OCI-LY1 (cell line): Measurements from ENCODE around the gene AHDC1.
A peak's percentile ranks its signal among the peaks of the same experiment; 100 is the strongest.

Experiments
- H2AFZ ChIP-seq: fragments of 200-600 bp; sonication (generic), shearing (Covaris generic); 2 replicates; pipeline ENCODE4 v1.6.0; 2014; ENCODE audit warnings: antibody characterized with exemption, mild to moderate bottlenecking, low read length
- H3F3A ChIP-seq: fragments of 200-600 bp; sonication (generic), shearing (Covaris generic); 2 replicates; pipeline ENCODE4 v1.6.0; 2014; ENCODE audit warnings: mild to moderate bottlenecking, antibody characterized with exemption, low read length, moderate library complexity; ENCODE audit not compliant: insufficient read depth
- H3K27ac ChIP-seq: fragments of 200-600 bp; sonication (generic); 2 replicates; pipeline ENCODE4 v1.5.1; 2014; ENCODE audit warnings: low read length, mixed run types, mild to moderate bottlenecking, low read depth; ENCODE audit not compliant: poor library complexity, severe bottlenecking
- H3K27me3 ChIP-seq: fragments of 200-600 bp; sonication (generic); 2 replicates; pipeline ENCODE4 v1.6.0; 2014; ENCODE audit warnings: antibody characterized with exemption, mild to moderate bottlenecking, low read length, moderate library complexity; ENCODE audit not compliant: insufficient read depth
- H3K36me3 ChIP-seq: fragments of 200-600 bp; sonication (generic); 2 replicates; pipeline ENCODE4 v1.6.1; 2014; ENCODE audit warnings: mild to moderate bottlenecking, antibody characterized with exemption, low read length, moderate library complexity, mixed read lengths; ENCODE audit not compliant: insufficient read depth
- H3K4me1 ChIP-seq: fragments of 200-600 bp; sonication (generic); 2 replicates; pipeline ENCODE4 v1.5.1; 2014; ENCODE audit warnings: mild to moderate bottlenecking, low read length, moderate library complexity; ENCODE audit not compliant: insufficient read depth, severe bottlenecking
- H3K4me2 ChIP-seq: fragments of 200-600 bp; sonication (generic), shearing (Covaris generic); 2 replicates; pipeline ENCODE4 v1.6.1; 2014; ENCODE audit warnings: low read length
- H3K4me3 ChIP-seq: fragments of 200-600 bp; sonication (generic); 2 replicates; pipeline ENCODE4 v1.5.1; 2014; ENCODE audit warnings: low read length, low read depth, mild to moderate bottlenecking, mixed read lengths; ENCODE audit not compliant: poor library complexity, severe bottlenecking
- H3K79me2 ChIP-seq: fragments of 200-600 bp; shearing (Covaris generic); 2 replicates; pipeline ENCODE4 v1.6.1; 2016; ENCODE audit warnings: mixed run types, low read length, mixed read lengths; ENCODE audit not compliant: insufficient read depth
- H3K9ac ChIP-seq: fragments of 200-600 bp; sonication (generic), shearing (Covaris generic); 2 replicates; pipeline ENCODE4 v1.6.1; 2014; ENCODE audit warnings: mild to moderate bottlenecking, low read length, mixed read lengths
- H3K9me2 ChIP-seq: fragments of 200-600 bp; sonication (generic), shearing (Covaris generic); 2 replicates; pipeline ENCODE4 v1.6.1; 2014; ENCODE audit warnings: low read depth, mild to moderate bottlenecking, low read length, mixed read lengths
- H3K9me3 ChIP-seq: fragments of 200-600 bp; shearing (Covaris generic); 2 replicates; pipeline ENCODE4 v1.6.1; 2014; ENCODE audit warnings: low read length, mixed read lengths
- H4K20me1 ChIP-seq: fragments of 200-600 bp; sonication (generic), shearing (Covaris generic); 2 replicates; pipeline ENCODE4 v1.6.0; 2016; ENCODE audit warnings: mild to moderate bottlenecking, low read length; ENCODE audit not compliant: insufficient read depth
- CTCF ChIP-seq: fragments of 200-600 bp; sonication (generic), shearing (Covaris generic); IDR thresholded peaks from 2 replicates; pipeline ENCODE4 v1.5.1; 2017; ENCODE audit warnings: mild to moderate bottlenecking, antibody characterized with exemption, low read length, moderate library complexity, mixed read lengths
- EZH2 ChIP-seq: fragments of 200-600 bp; sonication (generic), shearing (Covaris generic); IDR thresholded peaks from 2 replicates; pipeline ENCODE4 v1.8.0; 2017; ENCODE audit warnings: borderline replicate concordance, mixed run types, mild to moderate bottlenecking, antibody characterized with exemption, low read length, moderate library complexity, mixed read lengths

AHDC1 gene

GRCh38 chr1:27499142-27499541 lies 104.8 kb downstream of the AHDC1 start:
- Histone ChIP-seq H3F3A (no peaks in the 10 kb centered on the region), H3K27me3 (no peaks in the 10 kb centered on the region), H3K9me3 (peaks cover 4% of the 10 kb centered on the region; the same call in 1 of the 2 replicates), H3K4me1 (peaks cover 34% of the 10 kb centered on the region), H3K4me3 (no peak overlapping the region), H4K20me1 (no peaks in the 10 kb centered on the region), H3K9ac (no peak overlapping the region), H3K9me2 (no peaks in the 10 kb centered on the region), H3K79me2 (no peaks in the 10 kb centered on the region), H2AFZ (no peak overlapping the region), H3K36me3 (no peaks in the 10 kb centered on the region), H3K27ac (peak overlapping the region; percentile 73), H3K4me2 (no peak overlapping the region)
- TF ChIP-seq CTCF (no peak), EZH2 (no peak)

- no peaks in the 10 kb centered on the region for H3K27me3 ChIP-seq
- no peaks in the 10 kb centered on the region for H4K20me1 ChIP-seq
- peaks cover 4% of the 10 kb centered on the region; the same call in 1 of the 2 replicates for H3K9me3 ChIP-seq
- H3F3A ChIP-seq = no peaks in the 10 kb centered on the region
- no peak overlapping the region for H2AFZ ChIP-seq
- peak overlapping the region; percentile 27 for H3K4me3 ChIP-seq
- H3K9ac ChIP-seq = peak overlapping the region; percentile 39; the same call in 1 of the 2 replicates
- H3K4me2 ChIP-seq = peak overlapping the region; percentile 55
- H3K79me2 ChIP-seq = no peaks in the 10 kb centered on the region
- H3K36me3 ChIP-seq = no peaks in the 10 kb centered on the region
- no peaks in the 10 kb centered on the region for H3K9me2 ChIP-seq
- H3K4me1 ChIP-seq = peaks cover 44% of the 10 kb centered on the region
- no peak for TF ChIP-seq CTCF
- TF ChIP-seq EZH2 = no peak
- peak overlapping the region; percentile 87 for H3K27ac ChIP-seq
These were observed 107.3 kb downstream of the AHDC1 start for GRCh38 chr1:27496604-27497155.

- TF ChIP-seq EZH2 (no peak), CTCF (no peak)
- Histone ChIP-seq H3K4me1 (peaks cover 51% of the 10 kb centered on the region), H3K4me3 (no peak overlapping the region), H3F3A (0 out of 2 replicates have a peak, but pooled peaks cover 5% of the 10 kb centered on the region), H4K20me1 (no peaks in the 10 kb centered on the region), H3K9ac (peak overlapping the region; percentile 44; the same call in 1 of the 2 replicates), H3K27me3 (no peaks in the 10 kb centered on the region), H3K36me3 (peaks cover 5% of the 10 kb centered on the region; the same call in 1 of the 2 replicates), H2AFZ (peak overlapping the region; percentile 62; the same call in 1 of the 2 replicates), H3K27ac (peak overlapping the region; percentile 88), H3K9me3 (no peaks in the 10 kb centered on the region), H3K79me2 (peaks cover 19% of the 10 kb centered on the region), H3K9me2 (no peaks in the 10 kb centered on the region), H3K4me2 (peak overlapping the region; percentile 20; the same call in 1 of the 2 replicates)
These were observed 111.1 kb downstream of the AHDC1 start for GRCh38 chr1:27492796-27493195.
